IPS-18c (cell line): ENCODE measurements around the gene CDC42BPB.

Experiments used
- H3K4me3 ChIP-seq: 2 replicates; pipeline ENCODE4 v1.7.0; 2013; ENCODE audit warnings: low read depth, mild to moderate bottlenecking, low read length, moderate library complexity; ENCODE audit not compliant: insufficient read depth
- H3K9me3 ChIP-seq: one replicate; pipeline ENCODE4 v1.6.1; 2013; ENCODE audit warnings: mild to moderate bottlenecking, low read length, moderate library complexity; ENCODE audit not compliant: control insufficient read depth, insufficient read depth

Gene CDC42BPB

GRCh38 chr14:102913341-102914211 is 143.8 kb downstream of the CDC42BPB start:
- Histone ChIP-seq H3K9me3 (no peaks in the 10 kb centered on the region), H3K4me3 (no peak overlapping the region)

- Histone ChIP-seq H3K4me3 (no peak overlapping the region), H3K9me3 (no peaks in the 10 kb centered on the region)
Observed at GRCh38 chr14:102911991-102912761, 145.2 kb downstream of the CDC42BPB start.

GRCh38 chr14:102911541-102911951 is 145.8 kb downstream of the CDC42BPB start:
- peaks cover 4% of the 10 kb centered on the region for H3K9me3 ChIP-seq
- H3K4me3 ChIP-seq, result no peak overlapping the region

GRCh38 chr14:102910442-102910841 is 146.9 kb downstream of the CDC42BPB start:
- Histone ChIP-seq H3K9me3 (peaks cover 6% of the 10 kb centered on the region), H3K4me3 (no peak overlapping the region)

- H3K9me3 ChIP-seq, result peaks cover 6% of the 10 kb centered on the region
- no peak overlapping the region for H3K4me3 ChIP-seq
Observed at GRCh38 chr14:102909911-102910310, 147.4 kb downstream of the CDC42BPB start.

- no peak overlapping the region for H3K4me3 ChIP-seq
- peaks cover 6% of the 10 kb centered on the region for H3K9me3 ChIP-seq
Observed at GRCh38 chr14:102909462-102909861, 147.9 kb downstream of the CDC42BPB start.

- Histone ChIP-seq H3K9me3 (peaks cover 6% of the 10 kb centered on the region), H3K4me3 (no peak overlapping the region)
Observed at GRCh38 chr14:102908766-102909455, 148.4 kb downstream of the CDC42BPB start.

GRCh38 chr14:102907980-102908730 is 149.2 kb downstream of the CDC42BPB start:
- H3K4me3 ChIP-seq, result no peak overlapping the region
- peaks cover 6% of the 10 kb centered on the region for H3K9me3 ChIP-seq

GRCh38 chr14:102907303-102907844 is 150.0 kb downstream of the CDC42BPB start:
- Histone ChIP-seq H3K4me3 (no peak overlapping the region), H3K9me3 (peaks cover 6% of the 10 kb centered on the region)

- Histone ChIP-seq H3K4me3 (no peak overlapping the region), H3K9me3 (peaks cover 6% of the 10 kb centered on the region)
Observed at GRCh38 chr14:102906616-102907302, 150.6 kb downstream of the CDC42BPB start.

GRCh38 chr14:102905116-102906108 is 151.9 kb downstream of the CDC42BPB start:
- no peak overlapping the region for H3K4me3 ChIP-seq
- H3K9me3 ChIP-seq, result peaks cover 6% of the 10 kb centered on the region

GRCh38 chr14:102903889-102904512 is 153.3 kb downstream of the CDC42BPB start:
- Histone ChIP-seq H3K9me3 (peaks cover 6% of the 10 kb centered on the region), H3K4me3 (no peak overlapping the region)

GRCh38 chr14:102903248-102903888 is 154.0 kb downstream of the CDC42BPB start:
- H3K9me3 ChIP-seq, result peaks cover 6% of the 10 kb centered on the region

GRCh38 chr14:102902523-102903247 is 154.7 kb downstream of the CDC42BPB start:
- no peak overlapping the region for H3K4me3 ChIP-seq

More at GRCh38 chr14:102903248-102903888, 154.0 kb downstream of the CDC42BPB start:
- H3K4me3 ChIP-seq, result no peak overlapping the region

More at GRCh38 chr14:102902523-102903247, 154.7 kb downstream of the CDC42BPB start:
- H3K9me3 ChIP-seq, result peaks cover 6% of the 10 kb centered on the region
